KMS-11 (cell line): ENCODE measurements around the gene PPP2R5A.

Experiments
- H2AFZ ChIP-seq: fragments of 200-600 bp; sonication (generic); 2 replicates; pipeline ENCODE4 v1.6.1; 2016; ENCODE audit warnings: antibody characterized with exemption, mixed run types, low read depth
- H3K27ac ChIP-seq: fragments of 200-600 bp; sonication (generic); 2 replicates; pipeline ENCODE4 v1.6.1; 2016; ENCODE audit warnings: mild to moderate bottlenecking, mixed run types
- H3K27me3 ChIP-seq: fragments of 200-600 bp; sonication (generic); 2 replicates; pipeline ENCODE4 v1.6.1; 2017; ENCODE audit warnings: mild to moderate bottlenecking, low read depth, mixed run types, moderate library complexity; ENCODE audit not compliant: insufficient read depth
- H3K36me3 ChIP-seq: fragments of 200-600 bp; sonication (generic); 2 replicates; pipeline ENCODE4 v1.6.1; 2017; ENCODE audit warnings: mild to moderate bottlenecking, mixed run types; ENCODE audit not compliant: insufficient read depth
- H3K4me1 ChIP-seq: fragments of 200-600 bp; sonication (generic); 2 replicates; pipeline ENCODE4 v1.6.1; 2016; ENCODE audit warnings: mild to moderate bottlenecking, low read depth, mixed run types; ENCODE audit not compliant: poor library complexity, severe bottlenecking
- H3K4me2 ChIP-seq: fragments of 200-600 bp; sonication (generic); 2 replicates; pipeline ENCODE4 v1.7.0; 2016; ENCODE audit warnings: mild to moderate bottlenecking, mixed run types
- H3K4me3 ChIP-seq: fragments of 200-600 bp; sonication (generic); IDR thresholded peaks from 2 replicates; pipeline ENCODE4 v1.6.1; 2017; ENCODE audit warnings: low read depth, low read length, mixed read lengths; ENCODE audit not compliant: insufficient read depth
- H3K79me2 ChIP-seq: fragments of 200-600 bp; sonication (generic); 2 replicates; pipeline ENCODE4 v1.6.1; 2016; ENCODE audit warnings: low read depth, mixed run types; ENCODE audit not compliant: insufficient read depth
- H3K9ac ChIP-seq: fragments of 200-600 bp; sonication (generic); 2 replicates; pipeline ENCODE4 v1.6.1; 2016; ENCODE audit warnings: mild to moderate bottlenecking, mixed run types
- H4K20me1 ChIP-seq: fragments of 200-600 bp; sonication (generic); 2 replicates; pipeline ENCODE4 v1.6.1; 2016; ENCODE audit warnings: mild to moderate bottlenecking, mixed run types; ENCODE audit not compliant: insufficient read depth
- TF ChIP-seq, protein P1 (sequence below): fragments of 200-600 bp; sonication (generic); conservative IDR thresholded peaks from 2 replicates; pipeline ENCODE4 v1.6.1; 2017; ENCODE audit warnings: low read depth, mild to moderate bottlenecking, antibody characterized with exemption, low read length, moderate library complexity, mixed read lengths

The PPP2R5A gene

DNA sequence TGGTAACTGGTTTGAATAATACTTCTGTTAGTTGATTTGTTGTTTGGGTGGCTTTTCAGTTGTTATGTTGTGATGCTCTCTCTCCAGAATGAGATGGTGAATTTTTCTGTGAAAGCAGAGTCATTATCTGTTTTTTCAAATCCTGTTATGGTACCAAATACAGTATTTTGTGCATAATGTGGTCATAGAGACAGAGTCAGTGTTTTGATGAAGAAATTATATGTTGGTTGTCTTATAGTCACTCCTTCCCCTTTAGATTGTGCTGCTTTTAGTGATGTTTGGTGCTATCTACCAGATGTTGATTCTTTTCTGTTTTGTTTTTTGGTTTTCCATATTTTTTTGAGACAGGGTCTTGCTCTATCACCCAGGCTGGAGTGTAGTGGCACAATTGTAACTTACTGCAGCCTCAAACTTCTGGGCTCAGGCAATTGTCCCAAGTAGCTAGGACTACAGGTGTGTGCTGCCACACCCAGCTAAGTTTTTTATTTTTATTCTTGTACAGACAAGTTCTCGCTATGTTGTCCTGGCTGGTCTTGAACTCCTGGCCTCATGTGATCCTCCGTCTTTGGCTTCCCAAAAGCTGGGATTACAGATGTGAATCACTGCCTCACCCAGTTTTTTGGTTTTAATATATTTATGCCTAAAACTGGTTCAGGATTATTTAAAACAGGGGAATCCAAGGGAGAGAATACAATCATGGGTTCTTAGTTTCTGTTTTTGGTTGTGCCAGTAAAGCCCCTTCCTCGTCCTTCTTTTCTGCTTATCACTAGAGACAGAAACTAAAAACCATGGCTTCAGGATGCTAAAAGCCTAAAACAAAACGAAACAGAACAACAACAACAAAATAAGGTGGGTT is 7.3 kb downstream of the PPP2R5A start:
- Histone ChIP-seq H3K27me3 (no peaks in the 10 kb centered on the region), H3K9ac (no peak overlapping the region), H2AFZ (no peak overlapping the region), H4K20me1 (peaks cover 7% of the 10 kb centered on the region), H3K36me3 (no peaks in the 10 kb centered on the region), H3K4me1 (peaks cover 60% of the 10 kb centered on the region), H3K79me2 (peaks cover 80% of the 10 kb centered on the region), H3K4me2 (no peak overlapping the region), H3K4me3 (no peak overlapping the region), H3K27ac (no peak overlapping the region)
- TF ChIP-seq, protein P1, sequence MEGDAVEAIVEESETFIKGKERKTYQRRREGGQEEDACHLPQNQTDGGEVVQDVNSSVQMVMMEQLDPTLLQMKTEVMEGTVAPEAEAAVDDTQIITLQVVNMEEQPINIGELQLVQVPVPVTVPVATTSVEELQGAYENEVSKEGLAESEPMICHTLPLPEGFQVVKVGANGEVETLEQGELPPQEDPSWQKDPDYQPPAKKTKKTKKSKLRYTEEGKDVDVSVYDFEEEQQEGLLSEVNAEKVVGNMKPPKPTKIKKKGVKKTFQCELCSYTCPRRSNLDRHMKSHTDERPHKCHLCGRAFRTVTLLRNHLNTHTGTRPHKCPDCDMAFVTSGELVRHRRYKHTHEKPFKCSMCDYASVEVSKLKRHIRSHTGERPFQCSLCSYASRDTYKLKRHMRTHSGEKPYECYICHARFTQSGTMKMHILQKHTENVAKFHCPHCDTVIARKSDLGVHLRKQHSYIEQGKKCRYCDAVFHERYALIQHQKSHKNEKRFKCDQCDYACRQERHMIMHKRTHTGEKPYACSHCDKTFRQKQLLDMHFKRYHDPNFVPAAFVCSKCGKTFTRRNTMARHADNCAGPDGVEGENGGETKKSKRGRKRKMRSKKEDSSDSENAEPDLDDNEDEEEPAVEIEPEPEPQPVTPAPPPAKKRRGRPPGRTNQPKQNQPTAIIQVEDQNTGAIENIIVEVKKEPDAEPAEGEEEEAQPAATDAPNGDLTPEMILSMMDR = no peak

DNA sequence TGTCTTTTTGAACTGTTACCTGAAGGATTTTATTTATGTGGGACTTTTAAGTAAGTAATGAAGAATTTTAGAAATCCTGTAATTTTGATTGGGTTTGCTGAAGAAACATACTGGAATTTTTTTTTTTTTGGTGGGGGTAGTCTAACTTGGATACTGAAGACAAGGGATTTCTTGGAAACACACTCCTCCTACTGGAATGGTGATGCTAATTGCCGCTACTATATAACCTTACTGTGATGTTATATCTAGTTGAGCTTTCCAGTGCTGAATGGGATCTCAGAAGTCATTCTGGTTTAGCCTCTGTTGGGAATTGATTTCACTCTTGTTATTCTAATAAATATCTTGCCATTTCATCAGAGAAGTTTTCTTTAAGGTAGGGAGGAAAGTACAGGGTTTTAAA is 8.4 kb downstream of the PPP2R5A start:
- Histone ChIP-seq H3K79me2 (peaks cover 69% of the 10 kb centered on the region), H3K36me3 (no peaks in the 10 kb centered on the region), H3K4me2 (no peak overlapping the region), H3K27ac (no peak overlapping the region), H3K4me3 (no peak overlapping the region), H3K9ac (no peak overlapping the region), H4K20me1 (peaks cover 7% of the 10 kb centered on the region), H3K4me1 (peaks cover 49% of the 10 kb centered on the region), H3K27me3 (no peaks in the 10 kb centered on the region), H2AFZ (no peak overlapping the region)
- TF ChIP-seq, protein P1 = no peak

DNA sequence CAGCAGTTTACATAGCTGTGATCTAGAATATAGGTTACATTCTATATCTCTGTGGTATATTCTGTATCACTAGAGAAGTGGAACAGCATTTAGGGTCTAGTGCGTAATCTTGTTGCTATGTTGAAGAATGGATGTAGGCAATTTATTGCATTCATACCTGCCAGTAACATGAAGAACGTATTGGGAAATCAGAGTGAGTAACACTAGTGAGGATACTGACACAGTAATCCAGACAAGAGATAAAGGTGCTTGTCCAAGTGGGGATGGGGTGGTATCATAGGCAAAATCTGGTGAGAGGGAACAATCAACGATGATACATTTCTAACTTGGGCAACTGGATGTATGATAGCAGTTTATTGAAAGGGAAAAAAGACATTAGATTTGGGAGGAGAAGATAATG is 9.8 kb downstream of the PPP2R5A start:
- Histone ChIP-seq H3K9ac (no peak overlapping the region), H3K27ac (no peak overlapping the region), H3K4me1 (peaks cover 35% of the 10 kb centered on the region), H3K4me2 (no peak overlapping the region), H3K4me3 (no peak overlapping the region), H3K36me3 (no peaks in the 10 kb centered on the region), H4K20me1 (peaks cover 7% of the 10 kb centered on the region), H3K27me3 (no peaks in the 10 kb centered on the region), H3K79me2 (peaks cover 61% of the 10 kb centered on the region), H2AFZ (no peak overlapping the region)
- TF ChIP-seq, protein P1 = no peak

DNA sequence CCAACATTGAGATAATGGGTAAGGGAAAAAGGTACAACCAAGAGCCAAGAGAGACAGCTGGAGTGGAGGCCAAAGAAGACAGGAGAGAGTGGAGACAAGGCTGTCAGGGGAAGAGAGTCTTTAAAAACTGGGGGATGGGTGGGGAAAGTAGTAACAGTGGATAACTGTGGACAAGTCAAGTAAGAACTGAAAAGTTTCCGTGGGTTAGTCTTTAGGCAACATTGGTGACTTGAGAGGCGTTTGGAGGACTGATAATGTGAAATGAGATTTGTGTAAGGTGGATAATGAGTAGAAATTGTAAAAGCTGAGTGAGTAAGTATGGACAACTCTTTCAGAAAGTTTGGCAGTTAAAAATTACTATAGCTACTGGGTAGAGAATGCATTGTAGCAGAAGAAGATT is 10.4 kb downstream of the PPP2R5A start:
- Histone ChIP-seq H4K20me1 (peaks cover 7% of the 10 kb centered on the region), H3K79me2 (peaks cover 61% of the 10 kb centered on the region), H3K36me3 (no peaks in the 10 kb centered on the region), H3K4me1 (peaks cover 29% of the 10 kb centered on the region), H3K4me2 (no peak overlapping the region), H3K4me3 (no peak overlapping the region), H3K27ac (no peak overlapping the region), H2AFZ (no peak overlapping the region), H3K9ac (no peak overlapping the region), H3K27me3 (no peaks in the 10 kb centered on the region)
- TF ChIP-seq, protein P1 = no peak
